ENCODE data around the gene CTIF. TPM values are rescaled to one million over a fixed set of nuclear protein-coding genes. Genes with fewer than 3 reads are reported as not detected.

The CTIF gene
- total and polyA plus RNA-seq, 5 donors from 2014 or later: 0.23 to 1.8 TPM; not detected in 3

GRCh38 chr18:48826271-48826670 lies 287.4 kb downstream of the CTIF start:
- no peak for ATAC-seq (ENCODE audit: low read depth in 2 of 2)
- H3K4me1 Mint-ChIP-seq: peaks cover 4 to 21% (median 6%) of the 10 kb centered on the region in 4 donors

GRCh38 chr18:48826806-48827205 lies 288.0 kb downstream of the CTIF start:
- DNase-seq (no peak), ATAC-seq (ENCODE audit: low read depth in 2 of 2) (no peak)
- H3K4me3 ChIP-seq (ENCODE audit: low read depth, low read length): no peak overlapping the region
- Mint-ChIP-seq H3K27ac (no peak overlapping the region), H3K9me3 (peaks cover 0 to 1% (median 0%) of the 10 kb centered on the region in 7 donors), H3K36me3 (no peaks in the 10 kb centered on the region), H3K27me3 (no peaks in the 10 kb centered on the region), H3K4me3 (no peak overlapping the region), H3K4me1 (peaks cover 3 to 23% (median 7%) of the 10 kb centered on the region in 4 donors)
- H3K9me3 ChIP-seq (ENCODE audit: control insufficient read depth in 2 of 2, low read length in 2 of 2): no peaks in the 10 kb centered on the region
- no peaks in the 10 kb centered on the region for H3K36me3 ChIP-seq (ENCODE audit: control insufficient read depth, insufficient read depth, low read length)
- H3K27me3 ChIP-seq (ENCODE audit: control insufficient read depth, insufficient read depth, low read length): no peaks in the 10 kb centered on the region
- H3K27ac ChIP-seq (ENCODE audit: insufficient read depth, low read length, poor library complexity, severe bottlenecking): no peak overlapping the region
- H3K4me1 ChIP-seq (ENCODE audit: control insufficient read depth, insufficient read depth, low read length, poor library complexity, severe bottlenecking): peaks cover 8% of the 10 kb centered on the region

More at GRCh38 chr18:48826271-48826670, 287.4 kb downstream of the CTIF start:
- Histone ChIP-seq H3K27ac (ENCODE audit: insufficient read depth, low read length, poor library complexity, severe bottlenecking) (no peak overlapping the region), H3K4me3 (ENCODE audit: low read depth, low read length) (no peak overlapping the region), H3K9me3 (ENCODE audit: control insufficient read depth in 2 of 2, low read length in 2 of 2) (no peaks in the 10 kb centered on the region), H3K36me3 (ENCODE audit: control insufficient read depth, insufficient read depth, low read length) (no peaks in the 10 kb centered on the region), H3K27me3 (ENCODE audit: control insufficient read depth, insufficient read depth, low read length) (no peaks in the 10 kb centered on the region), H3K4me1 (ENCODE audit: control insufficient read depth, insufficient read depth, low read length, poor library complexity, severe bottlenecking) (peaks cover 8% of the 10 kb centered on the region)
- Mint-ChIP-seq H3K9me3 (peaks cover 0 to 1% (median 0%) of the 10 kb centered on the region in 7 donors), H3K27me3 (no peaks in the 10 kb centered on the region), H3K4me3 (no peak overlapping the region), H3K27ac (peak overlapping the region in 1 of 3 donors; percentile 69), H3K36me3 (no peaks in the 10 kb centered on the region)
- DNase-seq: no peak

- Histone ChIP-seq H3K36me3 (ENCODE audit: control insufficient read depth, insufficient read depth, low read length) (no peaks in the 10 kb centered on the region), H3K27me3 (ENCODE audit: control insufficient read depth, insufficient read depth, low read length) (no peaks in the 10 kb centered on the region), H3K4me1 (ENCODE audit: control insufficient read depth, insufficient read depth, low read length, poor library complexity, severe bottlenecking) (peaks cover 13% of the 10 kb centered on the region), H3K9me3 (ENCODE audit: control insufficient read depth in 2 of 2, low read length in 2 of 2) (no peaks in the 10 kb centered on the region), H3K27ac (ENCODE audit: insufficient read depth, low read length, poor library complexity, severe bottlenecking) (no peak overlapping the region), H3K4me3 (ENCODE audit: low read depth, low read length) (no peak overlapping the region)
- Mint-ChIP-seq H3K4me3 (no peak overlapping the region), H3K9me3 (peaks cover 0 to 1% (median 0%) of the 10 kb centered on the region in 7 donors), H3K27ac (peak overlapping the region in 1 of 3 donors; percentile 51), H3K27me3 (no peaks in the 10 kb centered on the region), H3K36me3 (no peaks in the 10 kb centered on the region), H3K4me1 (peaks cover 0 to 30% (median 8%) of the 10 kb centered on the region in 4 donors)
- DNase-seq (no peak), ATAC-seq (ENCODE audit: low read depth in 2 of 2) (no peak)
Measured at GRCh38 chr18:48827291-48828193, 288.7 kb downstream of the CTIF start.

GRCh38 chr18:48828194-48828545 lies 289.3 kb downstream of the CTIF start:
- no peak overlapping the region for H3K4me3 Mint-ChIP-seq
- peaks cover 19% of the 10 kb centered on the region for H3K4me1 ChIP-seq (ENCODE audit: control insufficient read depth, insufficient read depth, low read length, poor library complexity, severe bottlenecking)

GRCh38 chr18:48828691-48829442 lies 290.0 kb downstream of the CTIF start:
- no peaks in the 10 kb centered on the region for H3K27me3 ChIP-seq (ENCODE audit: control insufficient read depth, insufficient read depth, low read length)
- H3K4me1 Mint-ChIP-seq: peaks cover 0 to 44% (median 18%) of the 10 kb centered on the region in 4 donors
- ATAC-seq (ENCODE audit: low read depth in 2 of 2) (no peak), DNase-seq (no peak)
- peaks cover 26% of the 10 kb centered on the region for H3K4me1 ChIP-seq (ENCODE audit: control insufficient read depth, insufficient read depth, low read length, poor library complexity, severe bottlenecking)
- H3K4me3 Mint-ChIP-seq: peak overlapping the region in 1 of 4 donors; percentile 32
- no peaks in the 10 kb centered on the region for H3K36me3 ChIP-seq (ENCODE audit: control insufficient read depth, insufficient read depth, low read length)
- peaks cover 0 to 1% (median 0%) of the 10 kb centered on the region in 7 donors for H3K9me3 Mint-ChIP-seq
- H3K36me3 Mint-ChIP-seq: no peaks in the 10 kb centered on the region
- no peaks in the 10 kb centered on the region for H3K9me3 ChIP-seq (ENCODE audit: control insufficient read depth in 2 of 2, low read length in 2 of 2)
- H3K27ac ChIP-seq (ENCODE audit: insufficient read depth, low read length, poor library complexity, severe bottlenecking): no peak overlapping the region
- no peak overlapping the region for H3K4me3 ChIP-seq (ENCODE audit: low read depth, low read length)
- H3K27ac Mint-ChIP-seq: peak overlapping the region in 1 of 3 donors; percentile 68
- H3K27me3 Mint-ChIP-seq: no peaks in the 10 kb centered on the region

More at GRCh38 chr18:48828194-48828545, 289.3 kb downstream of the CTIF start:
- H3K27me3 ChIP-seq (ENCODE audit: control insufficient read depth, insufficient read depth, low read length): no peaks in the 10 kb centered on the region
- Mint-ChIP-seq H3K27me3 (no peaks in the 10 kb centered on the region), H3K36me3 (no peaks in the 10 kb centered on the region), H3K9me3 (peaks cover 0 to 1% (median 0%) of the 10 kb centered on the region in 7 donors), H3K27ac (no peak overlapping the region), H3K4me1 (peaks cover 0 to 37% (median 14%) of the 10 kb centered on the region in 4 donors)
- H3K9me3 ChIP-seq (ENCODE audit: control insufficient read depth in 2 of 2, low read length in 2 of 2): no peaks in the 10 kb centered on the region
- no peak overlapping the region for H3K4me3 ChIP-seq (ENCODE audit: low read depth, low read length)
- H3K27ac ChIP-seq (ENCODE audit: insufficient read depth, low read length, poor library complexity, severe bottlenecking): no peak overlapping the region
- ATAC-seq (ENCODE audit: low read depth in 2 of 2) (no peak), DNase-seq (no peak)
- H3K36me3 ChIP-seq (ENCODE audit: control insufficient read depth, insufficient read depth, low read length): no peaks in the 10 kb centered on the region

GRCh38 chr18:48829443-48830149 lies 290.8 kb downstream of the CTIF start:
- H3K27ac ChIP-seq (ENCODE audit: insufficient read depth, low read length, poor library complexity, severe bottlenecking): no peak overlapping the region
- ATAC-seq (ENCODE audit: low read depth in 2 of 2) (no peak), DNase-seq (no peak)
- no peak overlapping the region for H3K4me3 ChIP-seq (ENCODE audit: low read depth, low read length)
- no peaks in the 10 kb centered on the region for H3K9me3 Mint-ChIP-seq
- H3K4me1 Mint-ChIP-seq: peaks cover 0 to 51% (median 25%) of the 10 kb centered on the region in 4 donors
- no peaks in the 10 kb centered on the region for H3K9me3 ChIP-seq (ENCODE audit: control insufficient read depth in 2 of 2, low read length in 2 of 2)
- H3K4me1 ChIP-seq (ENCODE audit: control insufficient read depth, insufficient read depth, low read length, poor library complexity, severe bottlenecking): peaks cover 34% of the 10 kb centered on the region
- H3K36me3 ChIP-seq (ENCODE audit: control insufficient read depth, insufficient read depth, low read length): no peaks in the 10 kb centered on the region
- no peaks in the 10 kb centered on the region for H3K27me3 ChIP-seq (ENCODE audit: control insufficient read depth, insufficient read depth, low read length)
- H3K27ac Mint-ChIP-seq: peak overlapping the region in 1 of 3 donors; percentile 68
- no peak overlapping the region for H3K4me3 Mint-ChIP-seq
- no peaks in the 10 kb centered on the region for H3K27me3 Mint-ChIP-seq
- no peaks in the 10 kb centered on the region for H3K36me3 Mint-ChIP-seq

GRCh38 chr18:48831113-48831759 lies 292.4 kb downstream of the CTIF start:
- peaks cover 42% of the 10 kb centered on the region for H3K4me1 ChIP-seq (ENCODE audit: control insufficient read depth, insufficient read depth, low read length, poor library complexity, severe bottlenecking)
- peak overlapping the region in 2 of 3 donors; percentile 37 to 68 for H3K27ac Mint-ChIP-seq
- peak overlapping the region in 1 of 4 donors; percentile 4 for H3K4me3 Mint-ChIP-seq
- H3K9me3 ChIP-seq (ENCODE audit: control insufficient read depth in 2 of 2, low read length in 2 of 2): no peaks in the 10 kb centered on the region
- no peaks in the 10 kb centered on the region for H3K36me3 Mint-ChIP-seq
- H3K27ac ChIP-seq (ENCODE audit: insufficient read depth, low read length, poor library complexity, severe bottlenecking): no peak overlapping the region
- no peak for DNase-seq
- ATAC-seq (ENCODE audit: low read depth in 2 of 2): no peak
- H3K4me1 Mint-ChIP-seq: peaks cover 0 to 61% (median 32%) of the 10 kb centered on the region in 4 donors
- no peaks in the 10 kb centered on the region for H3K27me3 ChIP-seq (ENCODE audit: control insufficient read depth, insufficient read depth, low read length)
- H3K27me3 Mint-ChIP-seq: no peaks in the 10 kb centered on the region
- no peak overlapping the region for H3K4me3 ChIP-seq (ENCODE audit: low read depth, low read length)
- no peaks in the 10 kb centered on the region for H3K36me3 ChIP-seq (ENCODE audit: control insufficient read depth, insufficient read depth, low read length)
- no peaks in the 10 kb centered on the region for H3K9me3 Mint-ChIP-seq
